Testis (tissue), 2 donors: ENCODE results near the gene ARVCF.

Experiments
- CTCF ChIP-seq, 3 experiments: fragments of 450-650 bp in 2 of 3; fragments of 200-600 bp in 1 of 3; sonication (generic) in 1 of 3; IDR thresholded peaks; one replicate each; pipeline ENCODE4 v1.5.1; 2016 to 2019; ENCODE audit warnings: antibody characterized with exemption in 3 of 3, mild to moderate bottlenecking in 2 of 3, moderate library complexity in 1 of 3
- POLR2A ChIP-seq: fragments of 450-650 bp; IDR thresholded peaks from one replicate; pipeline ENCODE4 v1.6.1; 2017; ENCODE audit warnings: antibody characterized with exemption, mild to moderate bottlenecking, moderate library complexity

GRCh38 chr22:19998232-19998951 is 18.2 kb downstream of the ARVCF start:
- TF ChIP-seq CTCF (IDR thresholded peaks at IDR 0.05) (no peak), POLR2A (no peak)
